GM11168 (cell line): ENCODE data around the gene ABCB4.

Source experiments
- in situ Hi-C: fragments of 300-500 bp; cut with MboI; formaldehyde crosslinking; loops from one replicate; pipeline ENCODE4 v1.12.0; 2022; ENCODE audit warnings: low sequenced_read_pairs; ENCODE audit not compliant: unreplicated experiment

The ABCB4 gene

DNA sequence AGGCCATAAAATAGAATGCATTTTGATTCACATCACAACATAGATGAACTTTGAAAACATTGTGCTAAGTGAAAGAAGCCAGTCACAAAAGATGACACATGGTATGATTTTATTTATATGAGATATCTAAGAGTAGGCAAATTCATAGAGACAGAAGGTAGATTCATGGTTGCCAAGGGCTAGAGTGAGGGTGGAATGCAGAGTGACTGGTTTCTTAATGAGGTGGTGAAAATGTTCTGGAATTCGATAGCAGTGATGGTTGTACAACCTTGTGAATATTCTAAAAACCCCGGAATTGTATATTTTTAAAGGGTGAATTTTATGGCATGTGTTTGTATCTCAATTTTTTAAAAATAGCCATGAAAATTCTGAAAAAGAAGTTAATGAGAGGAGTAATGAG is 42.9 kb downstream of the ABCB4 start:
- in situ Hi-C loops: no loop called here

DNA sequence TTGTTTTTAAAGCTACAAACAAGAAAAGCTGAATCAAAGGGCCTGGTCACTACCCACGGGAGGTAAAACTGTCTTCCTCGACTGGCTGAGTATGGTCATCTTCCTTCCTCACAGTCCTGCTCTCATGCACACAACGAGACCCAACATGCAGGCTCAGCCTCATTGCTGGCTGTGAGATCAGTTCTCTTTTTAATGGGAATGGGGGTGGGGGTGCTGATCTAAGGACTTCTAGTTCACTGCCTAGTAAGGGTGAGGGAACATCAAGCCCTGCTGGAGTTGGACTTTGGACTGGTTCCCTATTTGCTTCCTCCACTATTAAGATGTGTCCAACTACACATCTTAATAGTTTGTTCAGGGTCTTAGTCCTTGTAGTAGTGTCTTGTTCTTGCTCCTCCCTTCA is 48.2 kb downstream of the ABCB4 start:
- in situ Hi-C loops: no loop called here

DNA sequence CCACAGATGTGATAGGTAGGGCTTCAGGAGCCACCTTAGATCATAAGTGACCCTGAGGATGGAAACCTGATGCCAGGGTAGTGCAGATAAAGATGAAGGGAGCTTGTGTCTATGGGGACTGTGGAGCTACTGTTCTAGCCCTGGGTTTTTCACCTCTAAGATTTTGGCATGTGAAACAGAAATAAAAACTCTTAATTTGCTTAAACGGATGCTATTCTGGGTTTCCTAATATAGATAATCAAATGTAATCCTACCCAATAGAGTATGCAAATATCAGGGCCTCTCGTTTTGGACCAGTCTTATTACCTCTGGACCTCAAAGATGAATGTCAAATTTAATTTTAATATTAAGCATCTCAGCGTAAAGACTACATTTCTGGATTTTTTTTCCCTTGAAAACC is 49.3 kb downstream of the ABCB4 start:
- in situ Hi-C loops: no loop called here

DNA sequence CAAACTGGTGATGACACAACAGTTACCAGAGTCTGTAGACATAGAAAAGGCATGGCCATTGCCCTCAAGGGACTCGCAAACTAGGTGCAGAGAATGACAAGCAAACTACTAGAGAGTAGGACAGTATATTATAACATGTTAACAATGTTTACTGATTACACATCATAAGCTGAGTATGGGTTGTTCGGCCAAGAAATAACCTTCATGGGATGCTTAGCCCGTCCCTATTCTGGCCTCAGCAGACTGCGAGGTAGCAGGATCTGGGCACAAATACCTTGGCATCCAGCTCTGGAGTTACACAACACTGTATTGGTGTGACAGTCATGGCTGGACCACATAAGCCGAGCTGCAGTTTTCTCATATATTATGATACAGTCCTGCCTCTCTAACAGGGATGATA is 51.4 kb downstream of the ABCB4 start:
- in situ Hi-C loops: loop anchor here (25.0 kb wide), 1 partner anchor 487 kb away; no protein-coding TSS in a partner anchor

DNA sequence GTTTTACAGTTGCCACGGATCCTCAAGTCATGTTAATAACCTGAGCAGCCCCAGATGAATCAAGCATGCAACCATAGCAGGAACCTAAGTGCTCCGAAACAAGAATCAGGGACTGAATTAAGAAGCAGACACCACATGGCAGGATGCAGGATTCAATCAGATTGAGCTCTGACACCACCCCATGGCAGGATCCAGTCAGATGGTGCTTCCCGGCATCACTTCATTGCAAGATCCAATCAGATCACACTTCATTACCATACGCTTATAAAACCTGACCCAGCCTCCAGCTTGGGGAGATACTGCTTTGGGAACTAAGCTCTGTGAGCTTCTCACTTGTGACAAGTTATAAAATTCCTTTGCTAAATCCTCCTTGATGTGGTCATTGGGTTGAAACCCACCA is 55.3 kb downstream of the ABCB4 start:
- in situ Hi-C loops: loop anchor here (25.0 kb wide), 1 partner anchor 483 kb away; no protein-coding TSS in a partner anchor

DNA sequence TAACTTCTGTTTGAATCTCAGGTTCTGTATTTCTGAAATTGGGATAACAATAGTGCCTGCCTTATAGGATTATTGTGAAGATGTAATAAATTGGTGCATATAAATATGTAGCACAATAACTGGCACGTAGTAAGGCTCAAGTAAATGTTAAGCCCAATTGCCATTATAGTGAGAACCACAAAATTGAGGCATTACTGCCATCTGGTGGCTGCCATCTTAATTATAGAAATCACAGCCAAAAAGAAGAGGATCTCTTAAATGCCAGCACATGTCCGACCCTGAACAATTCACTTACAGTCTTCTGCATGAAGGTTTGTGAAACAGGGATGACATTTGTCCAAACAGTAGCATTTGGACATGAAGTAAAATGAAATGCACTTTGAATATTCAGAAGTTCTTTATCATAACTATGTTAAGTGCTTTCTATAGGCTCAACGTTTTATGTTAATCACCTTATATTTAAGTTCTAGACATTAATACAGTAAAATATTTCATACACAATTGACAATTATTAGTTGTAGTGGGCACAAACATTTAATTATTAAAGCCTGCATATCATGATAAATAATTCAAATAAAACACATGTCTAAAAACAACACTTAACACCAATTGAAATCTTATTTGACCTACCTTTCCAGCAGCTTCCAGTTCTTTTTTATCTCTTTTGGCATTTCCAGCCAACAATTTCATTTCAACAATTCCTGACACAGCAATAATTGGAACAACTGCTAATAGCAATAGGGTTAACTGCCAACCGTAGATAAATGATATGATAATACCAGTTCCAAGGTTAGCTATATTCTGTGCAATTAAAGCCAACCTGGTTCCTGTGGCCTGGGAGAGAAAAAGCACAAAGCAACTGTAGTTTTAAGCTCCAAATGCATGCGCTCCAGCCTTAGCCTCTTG is 58.5 kb downstream of the ABCB4 start:
- in situ Hi-C loops: loop anchor here (25.0 kb wide), 1 partner anchor 480 kb away; no protein-coding TSS in a partner anchor

DNA sequence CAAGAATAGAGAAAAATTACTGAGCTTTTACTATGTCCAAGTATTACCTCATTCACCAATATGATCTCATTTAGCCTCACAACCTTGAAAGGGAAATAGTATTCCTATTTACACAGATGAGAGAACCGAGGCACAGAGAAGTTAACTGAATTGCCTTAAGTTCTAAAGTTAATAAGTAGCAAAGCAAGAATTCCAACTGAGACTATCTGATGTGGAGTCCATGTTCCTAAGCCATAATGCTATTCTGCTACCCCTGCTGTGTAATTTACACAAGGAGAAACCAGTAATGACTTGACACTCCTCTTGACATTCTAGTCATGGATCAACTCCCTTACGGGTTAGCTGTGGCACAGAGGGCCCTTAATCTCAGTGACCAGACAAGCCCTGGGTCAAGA is 60.7 kb downstream of the ABCB4 start:
- in situ Hi-C loops: loop anchor here (5.0 to 25.0 kb wide), 2 partner anchors 97 to 477 kb away; no protein-coding TSS in a partner anchor

DNA sequence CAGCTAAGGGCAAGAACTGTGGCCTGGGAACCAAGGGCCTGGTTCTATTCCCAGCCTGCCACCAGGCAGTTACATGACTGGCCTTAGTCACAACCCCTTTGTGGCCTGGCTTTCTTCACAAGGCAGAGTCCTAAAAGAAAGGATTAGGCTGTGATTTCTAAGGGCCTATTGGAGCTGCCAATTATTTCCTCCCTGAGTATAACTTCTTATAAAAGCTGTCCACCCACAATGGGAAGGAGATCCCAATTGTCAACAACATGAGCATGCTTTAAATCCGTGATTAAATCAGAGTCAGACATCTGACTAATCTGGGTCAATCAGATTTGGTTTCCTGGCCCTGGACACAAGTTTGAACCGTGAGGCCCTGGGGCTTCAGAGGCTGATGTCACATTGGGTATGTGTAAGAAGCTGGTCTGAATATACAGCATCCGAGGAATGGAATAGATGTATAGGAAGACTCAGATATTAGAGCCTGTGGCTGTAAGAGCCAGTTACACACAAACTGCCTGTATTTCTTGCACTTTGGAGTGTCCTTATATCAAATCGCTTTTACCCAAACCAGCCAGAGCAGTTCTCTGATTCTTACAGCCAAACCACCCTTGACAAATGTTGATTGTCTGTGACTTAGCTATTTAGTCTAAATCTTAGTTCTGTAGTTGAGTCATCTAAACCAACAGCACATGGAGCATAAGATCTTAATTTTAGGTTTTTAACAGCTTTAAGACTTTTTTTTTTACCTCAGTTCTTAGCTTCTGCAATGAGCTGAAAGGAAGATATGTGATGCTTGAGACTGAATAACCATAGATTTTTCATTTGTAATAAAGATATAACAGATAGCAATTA is 61.3 kb downstream of the ABCB4 start:
- in situ Hi-C loops: loop anchor here (5.0 to 25.0 kb wide), 2 partner anchors 97 to 477 kb away; no protein-coding TSS in a partner anchor

GRCh38 chr7:87413029-87413428 is 62.5 kb downstream of the ABCB4 start:
- in situ Hi-C loops: loop anchor here (5.0 to 25.0 kb wide), 2 partner anchors 96 to 476 kb away; no protein-coding TSS in a partner anchor

DNA sequence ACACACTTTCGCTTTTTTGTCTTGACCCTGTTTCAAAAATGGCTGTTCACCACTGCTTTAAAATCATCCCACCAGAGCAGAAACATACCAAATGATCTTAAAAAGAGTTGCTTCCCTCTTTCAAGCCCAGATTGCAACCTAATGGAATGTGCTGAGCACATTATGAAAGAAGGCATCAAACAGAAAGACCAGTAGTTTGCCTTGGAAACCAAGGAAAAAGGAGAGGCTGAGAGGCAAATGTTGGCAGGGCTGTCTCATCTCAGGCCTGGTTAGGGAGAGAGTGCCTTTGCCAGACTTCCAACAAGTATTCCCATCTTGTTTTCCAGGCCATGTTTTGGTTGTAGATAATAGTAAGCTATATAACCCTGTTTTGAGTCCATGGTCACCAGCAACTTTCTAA is 64.3 kb downstream of the ABCB4 start:
- in situ Hi-C loops: loop anchor here (5.0 to 25.0 kb wide), 2 partner anchors 94 to 474 kb away; no protein-coding TSS in a partner anchor

GRCh38 chr7:87404674-87405073 is 70.8 kb downstream of the ABCB4 start:
- in situ Hi-C loops: loop anchor here (25.0 kb wide), 1 partner anchor 467 kb away; no protein-coding TSS in a partner anchor

DNA sequence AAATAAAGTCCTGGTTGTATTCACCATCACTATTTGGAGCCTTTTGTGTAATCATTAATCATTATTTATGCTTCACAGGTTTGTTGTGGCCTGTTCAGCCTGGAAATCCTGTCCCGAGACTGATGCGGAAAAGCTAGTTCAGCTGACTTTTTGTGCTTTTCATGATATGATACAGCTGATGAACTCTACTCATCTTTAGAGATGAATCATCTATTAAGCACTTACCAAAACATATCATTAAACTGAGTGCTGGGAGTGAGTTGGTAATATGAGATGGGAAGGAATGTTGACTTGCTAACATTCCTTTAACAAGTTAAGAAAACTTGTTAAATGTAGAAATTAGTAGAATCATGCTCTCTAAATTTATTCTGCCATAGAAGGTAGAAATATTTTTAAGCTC is 77.0 kb downstream of the ABCB4 start:
- in situ Hi-C loops: no loop called here

GRCh38 chr7:87395442-87396020 is 79.9 kb downstream of the ABCB4 start:
- in situ Hi-C loops: no loop called here

DNA sequence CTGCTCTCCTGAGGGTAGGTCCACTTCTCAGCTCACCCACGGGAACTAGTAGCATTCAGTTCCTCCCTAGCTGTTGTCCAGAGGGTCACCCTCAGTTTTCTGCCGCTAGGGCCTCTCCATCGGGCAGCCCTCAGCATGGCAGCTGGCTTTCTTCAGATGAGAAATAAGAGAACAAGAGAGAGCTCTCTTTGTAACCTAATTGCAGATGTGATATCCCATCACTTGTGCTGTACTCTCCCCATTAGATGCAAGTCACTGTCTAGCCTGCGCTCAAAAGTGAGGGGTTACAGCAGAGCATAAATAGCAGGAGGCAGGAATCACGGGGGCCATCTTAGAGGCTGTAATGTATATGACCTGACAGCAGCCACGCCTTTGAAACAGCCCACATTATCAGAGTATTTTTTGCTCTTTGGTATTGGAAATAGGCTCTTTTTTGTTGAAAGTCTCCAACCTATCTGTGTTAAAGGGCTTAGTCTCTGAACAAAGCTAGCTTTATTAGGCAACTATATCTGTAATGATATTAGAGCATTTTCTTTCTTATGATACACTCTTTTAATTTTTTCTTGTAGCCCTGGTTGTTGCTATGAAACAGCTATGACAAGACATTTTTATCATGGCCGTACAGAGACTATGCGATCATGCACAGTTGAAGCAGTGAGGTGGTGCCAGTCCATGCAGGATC is 84.3 kb downstream of the ABCB4 start:
- in situ Hi-C loops: no loop called here

- in situ Hi-C loops: no loop called here
These were observed 94.6 kb downstream of the ABCB4 start for GRCh38 chr7:87380905-87381304.

- in situ Hi-C loops: no loop called here
These were observed 99.6 kb downstream of the ABCB4 start for GRCh38 chr7:87375662-87376435.

DNA sequence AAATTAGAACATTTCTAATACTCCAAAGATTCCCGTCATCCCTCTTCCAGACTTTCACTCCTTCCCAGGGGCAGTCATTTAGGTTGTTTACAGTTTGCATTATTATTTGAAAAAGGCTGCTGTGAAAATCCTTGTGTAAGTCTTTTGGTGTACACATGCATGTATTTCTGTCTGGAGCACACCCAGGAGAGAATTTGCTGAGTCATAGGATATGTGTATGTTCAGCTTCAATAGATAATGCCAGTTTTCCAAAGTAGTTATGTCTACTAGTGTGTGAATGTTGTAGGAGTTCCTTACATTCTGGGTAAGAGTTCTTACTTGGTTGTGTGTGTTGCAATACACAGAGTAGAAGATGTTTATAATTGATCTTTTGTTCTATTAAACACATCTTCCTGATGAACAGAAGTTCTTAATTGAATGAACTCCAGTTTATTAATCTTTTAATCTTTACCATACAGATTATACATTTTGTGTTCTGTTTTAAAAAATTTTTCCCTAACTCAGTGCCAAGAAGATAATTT is 104.8 kb downstream of the ABCB4 start:
- in situ Hi-C loops: no loop called here

- in situ Hi-C loops: no loop called here
These were observed 106.3 kb downstream of the ABCB4 start for GRCh38 chr7:87369216-87369615.

- in situ Hi-C loops: no loop called here
These were observed 111.2 kb downstream of the ABCB4 start for GRCh38 chr7:87364246-87364645.
